K562 (cell line): ENCODE data around the gene HSD17B2. TPM values are rescaled to one million over a fixed set of nuclear protein-coding genes. Genes with fewer than 3 reads are reported as not detected.
"Not testable (repeated sequence)": the region's sequence is repeated elsewhere in the genome, so short reads cannot be mapped to it uniquely, and the experiment has no call there.

Source experiments
- ATAC-seq: fragments of 200-7000 bp; cut with Tn5 transposase; 3 replicates; pipeline ENCODE4 v1.9.1; 2020; ENCODE audit warnings: moderate library complexity
- BruUV-seq: library from RNA; stranded (reverse); fragments of 400-500 nt; replicated peaks from 2 replicates; lab custom pipeline; 2021; lab: Mats Ljungman, UMichigan
- CTCF ChIA-PET: fragments of 300-600 bp; formaldehyde crosslinking; extraction: SDS; loops from one replicate; lab custom pipeline; 2021; ENCODE audit warnings: low intra/inter-chr PET ratio; lab: Yijun Ruan, JAX
- POLR2A ChIA-PET: fragments of 300-600, 350-650 bp; sonication (Branson Sonifier 250); formaldehyde crosslinking; extraction: SDS; loops from one replicate; lab custom pipeline; 2021; ENCODE audit warnings: antibody characterized with exemption, inconsistent platforms; lab: Yijun Ruan, JAX
- DNase-seq, 4 experiments: peaks; one replicate each; pipeline versions ENCODE4 v3.0.0 to v3.0.0-alpha.2; 2011 to 2018; ENCODE audit warnings: low spot score in 3 of 4, mixed read lengths in 3 of 4; ENCODE audit errors: extremely low read depth in 1 of 4
- FAIRE-seq: peaks from 2 replicates; lab custom pipeline; 2011; peaks lifted over from hg19 to GRCh38; lab: Jason Lieb, UNC
- H2AFZ ChIP-seq: 2 replicates; pipeline ENCODE4 v1.6.0; 2011; ENCODE audit warnings: low read depth, low read length, control low read depth, inconsistent platforms
- H3K27ac ChIP-seq: fragments of 200-600 bp; 3 replicates; pipeline ENCODE4 v1.8.0; 2011; ENCODE audit warnings: low read depth, mild to moderate bottlenecking, control low read depth, inconsistent platforms, low read length, moderate library complexity, mixed read lengths; ENCODE audit errors: extremely low read depth
- H3K27me3 ChIP-seq, 2 experiments: fragments of 300-600 bp in 1 of 2; 2 replicates in 1 of 2; 3 replicates in 1 of 2; pipeline versions ENCODE4 v1.6.0 to v1.8.0; 2011; ENCODE audit warnings: inconsistent platforms in 2 of 2, low read length in 2 of 2, mild to moderate bottlenecking in 1 of 2, mixed read lengths in 1 of 2, moderate library complexity in 1 of 2; ENCODE audit not compliant: control insufficient read depth in 2 of 2, insufficient read depth in 2 of 2
- H3K36me3 ChIP-seq: fragments of 300-600 bp; 3 replicates; pipeline ENCODE4 v1.8.0; 2011; ENCODE audit warnings: mild to moderate bottlenecking, low read length, inconsistent platforms; ENCODE audit not compliant: control insufficient read depth, insufficient read depth
- H3K4me1 ChIP-seq, 2 experiments: fragments of 200-600 bp in 1 of 2; replicated peaks in 1 of 2; 2 replicates in 1 of 2; 3 replicates in 1 of 2; pipeline versions ENCODE4 v1.5.1 to v1.8.0; 2011; ENCODE audit warnings: inconsistent platforms in 2 of 2, low read length in 2 of 2, mild to moderate bottlenecking in 1 of 2, mixed read lengths in 1 of 2, moderate library complexity in 1 of 2; ENCODE audit not compliant: control insufficient read depth in 2 of 2, insufficient read depth in 2 of 2
- H3K4me2 ChIP-seq: 2 replicates; pipeline ENCODE4 v1.6.1; 2011; ENCODE audit warnings: low read length, control low read depth, inconsistent platforms, mixed read lengths; ENCODE audit not compliant: insufficient read depth
- H3K4me3 ChIP-seq: fragments of 200-600 bp; sonication (generic), shearing (Covaris generic); 2 replicates; pipeline ENCODE4 v1.5.1; 2016; ENCODE audit warnings: control low read depth, inconsistent platforms
- H3K79me2 ChIP-seq: fragments of 200-600 bp; 3 replicates; pipeline ENCODE4 v1.8.0; 2011; ENCODE audit warnings: low read length, inconsistent platforms; ENCODE audit not compliant: control insufficient read depth, insufficient read depth
- H3K9ac ChIP-seq, 2 experiments: 2 replicates each; pipeline versions ENCODE4 v1.6.0 to v1.6.1; 2011; ENCODE audit warnings: low read depth in 2 of 2, low read length in 2 of 2, control low read depth in 1 of 2, inconsistent platforms in 1 of 2, mild to moderate bottlenecking in 1 of 2, mixed read lengths in 1 of 2; ENCODE audit not compliant: insufficient read depth in 1 of 2
- H3K9me1 ChIP-seq: one replicate; pipeline ENCODE4 v1.6.0; 2011; ENCODE audit warnings: inconsistent platforms, mild to moderate bottlenecking, low read length, moderate library complexity; ENCODE audit not compliant: control insufficient read depth, insufficient read depth
- H3K9me3 ChIP-seq: replicated peaks from 2 replicates; pipeline ENCODE4 v1.5.1; 2011; ENCODE audit warnings: low read depth, low read length, inconsistent platforms; ENCODE audit not compliant: control insufficient read depth, insufficient read depth
- H4K20me1 ChIP-seq: replicated peaks from 2 replicates; pipeline ENCODE4 v1.6.1; 2011; ENCODE audit warnings: low read length, inconsistent platforms, mixed read lengths; ENCODE audit not compliant: control insufficient read depth, insufficient read depth
- ESRRA ChIP-seq: fragments of 450-650 bp; IDR thresholded peaks from 2 replicates; pipeline ENCODE4 v1.6.1; 2014; ENCODE audit warnings: low read depth, mild to moderate bottlenecking, moderate library complexity, borderline replicate concordance
- GATAD2A ChIP-seq: fragments of 450-650 bp; IDR thresholded peaks from 2 replicates; pipeline ENCODE4 v1.6.1; 2017
- GTF2A2 ChIP-seq: IDR thresholded peaks from 2 replicates; pipeline ENCODE4 v1.6.1; 2016; ENCODE audit warnings: mild to moderate bottlenecking, missing genetic modification characterization, missing compliant biosample characterization
- MEIS2 ChIP-seq: fragments of 450-650 bp; IDR thresholded peaks from 2 replicates; pipeline ENCODE4 v1.6.1; 2014; ENCODE audit warnings: mild to moderate bottlenecking; ENCODE audit not compliant: partially characterized antibody
- POLR2A ChIP-seq: fragments of 450-650 bp; conservative IDR thresholded peaks from 2 replicates; pipeline ENCODE4 v1.6.1; 2016
- POLR3A ChIP-seq: IDR thresholded peaks from 2 replicates; pipeline ENCODE4 v1.6.1; 2011; ENCODE audit warnings: borderline replicate concordance, mild to moderate bottlenecking, moderate library complexity; ENCODE audit not compliant: insufficient read length, insufficient read depth; ENCODE audit errors: extremely low read depth
- RB1 ChIP-seq: fragments of 450-650 bp; IDR thresholded peaks from 2 replicates; pipeline ENCODE4 v1.6.1; 2017; ENCODE audit warnings: low read depth, mild to moderate bottlenecking
- ZC3H11A ChIP-seq: IDR thresholded peaks from 2 replicates; pipeline ENCODE4 v1.6.1; 2012; ENCODE audit warnings: low read depth, low read length, improper control_type of control experiment
- WGBS: fragments of 100-300 bp; shearing (Covaris generic); methylation state at CpG from one replicate; pipeline ENCODE4 v1.1.6; 2016; ENCODE audit warnings: low coverage, mixed read lengths; ENCODE audit not compliant: insufficient coverage; ENCODE audit errors: missing lambda C conversion rate; 5-methylcytosine and 5-hydroxymethylcytosine counted together
- in situ Hi-C: fragments of 300-500 bp; cut with MboI; formaldehyde crosslinking; loops from 4 replicates; pipeline ENCODE4 v1.15.0; 2018; ENCODE audit warnings: inconsistent platforms, mixed read lengths
- intact Hi-C: fragments of 100-400 bp; cut with micrococcal nuclease; formaldehyde crosslinking; loops from 2 replicates; pipeline ENCODE4 v1.14.2; 2022
- polyA plus RNA-seq, 8 experiments: library from polyadenylated mRNA; depleted of rRNA in 4 of 8; stranded (reverse) in 5 of 8; unstranded in 3 of 8; fragments of >200 nt; fragmentation: Nextera tagmentation in 2 of 8; fragmentation: Illumina TruSeq in 1 of 8; extraction: Ambion mirVana in 2 of 8; extraction: Trizol in 1 of 8; gene quantifications; 2 replicates each; pipeline versions ENCODE4 v1.2.1 to v1.2.3, GENCODE V29; 2011 to 2014; ENCODE audit warnings: inconsistent platforms in 1 of 8, missing spikeins in 1 of 8
- total RNA-seq, 7 experiments: library from RNA; depleted of rRNA in 6 of 7; stranded (reverse); fragments of >200 nt in 6 of 7; fragmentation: Illumina TruSeq in 2 of 7; extraction: Trizol in 2 of 7; gene quantifications; 2 replicates each; pipeline versions ENCODE4 v1.2.1 to v1.2.3, GENCODE V29; 2011 to 2021; ENCODE audit warnings: low replicate concordance in 1 of 7
- TF ChIP-seq, protein P1 (sequence below): sonication (generic); formaldehyde crosslinking; IDR thresholded peaks from 2 replicates; pipeline ENCODE4 v1.8.1; 2023; ENCODE audit warnings: mild to moderate bottlenecking, missing genetic modification reagents, moderate library complexity
- TF ChIP-seq, protein P2 (sequence below), 2 experiments: IDR thresholded peaks in 1 of 2; conservative IDR thresholded peaks in 1 of 2; 2 replicates each; pipeline ENCODE4 v1.6.1; 2016; ENCODE audit warnings: low read depth in 2 of 2, mild to moderate bottlenecking in 1 of 2, missing compliant biosample characterization in 1 of 2, missing genetic modification characterization in 1 of 2, moderate library complexity in 1 of 2

Gene HSD17B2
- total and polyA plus RNA-seq, 9 of the 15 experiments (the other 6 are each of a cell fraction or from before 2014, with no cell fraction given): not detected

DNA sequence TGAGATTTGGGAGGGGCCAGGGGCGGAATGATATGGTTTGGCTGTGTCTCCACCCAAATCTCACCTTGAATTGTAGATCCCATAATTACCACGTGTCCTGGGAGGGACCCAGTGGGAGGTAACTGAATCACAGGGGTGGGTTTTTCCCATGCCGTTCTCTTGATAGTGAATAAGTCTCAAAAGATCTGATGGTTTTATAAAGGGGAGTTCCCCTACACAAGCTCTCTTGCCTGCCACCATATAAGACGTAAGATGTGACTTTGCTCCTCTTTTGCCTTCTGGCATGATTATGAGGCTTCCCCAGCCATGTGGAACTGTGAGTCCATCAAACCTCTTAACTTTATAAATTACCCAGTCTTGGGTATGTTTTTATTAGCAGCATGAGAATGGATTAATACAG lies 25.3 kb upstream of the HSD17B2 start:
- BruUV-seq, H3K9me3 ChIP-seq, ATAC-seq, H3K9me1 ChIP-seq, H4K20me1 ChIP-seq, POLR2A ChIA-PET, H3K4me2 ChIP-seq, H3K4me3 ChIP-seq, H2AFZ ChIP-seq, in situ Hi-C loops, H3K36me3 ChIP-seq, H3K9ac ChIP-seq, intact Hi-C loops, DNase-seq, H3K79me2 ChIP-seq, CTCF ChIA-PET, H3K4me1 ChIP-seq, H3K27ac ChIP-seq, H3K27me3 ChIP-seq, FAIRE-seq: not testable (repeated sequence)
- 2% methylated on average over 4 of the region's 4 CpGs for WGBS

DNA sequence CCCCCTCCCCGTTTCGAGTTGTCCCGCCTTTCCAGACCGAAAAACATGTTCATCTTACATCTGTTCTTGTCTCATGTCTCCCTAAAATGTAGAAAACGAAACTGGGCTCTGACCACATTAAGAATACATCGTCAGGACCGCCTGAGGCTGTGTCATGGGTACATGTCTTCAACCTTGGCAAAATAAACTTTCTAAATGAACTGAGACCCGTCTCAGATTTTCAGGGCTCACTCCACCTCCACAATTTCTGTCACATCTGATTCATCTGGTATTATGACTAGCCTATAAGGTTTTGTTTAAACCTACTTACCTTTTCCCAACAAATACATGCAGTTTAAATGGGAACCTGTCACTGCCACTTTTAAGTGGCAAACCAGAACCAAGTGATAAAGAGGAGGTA lies 24.4 kb upstream of the HSD17B2 start:
- no TSS peak for BruUV-seq
- ATAC-seq (no peak), DNase-seq (no peak), FAIRE-seq (no peak)
- H3K36me3 ChIP-seq: no peaks in the 10 kb centered on the region
- peak overlapping the region; percentile 26; the same call in 1 of the 2 replicates for H3K4me3 ChIP-seq
- no peak overlapping the region for H3K27ac ChIP-seq
- WGBS: under 1% methylated on average over 8 of the region's 8 CpGs
- H3K4me2 ChIP-seq: peak overlapping the region; percentile 43
- ChIA-PET CTCF (no interaction called here), POLR2A (interaction anchor here (0.9 kb wide), 1 partner anchor 13 kb away, joined by 4 read pairs; no protein-coding TSS in a partner anchor)
- 0 out of 2 replicates have a peak overlapping the region, but pooled peaks have one; percentile 15 for H2AFZ ChIP-seq
- no peaks in the 10 kb centered on the region for H3K9me1 ChIP-seq
- no peaks in the 10 kb centered on the region for H4K20me1 ChIP-seq
- H3K4me1 ChIP-seq: peaks cover 0 to 4% of the 10 kb centered on the region in 2 experiments; a peak in 1 of 5 replicates
- no peak overlapping the region for H3K9ac ChIP-seq
- in situ Hi-C loops: no loop called here
- no peaks in the 10 kb centered on the region for H3K79me2 ChIP-seq
- 0 out of 2 replicates have a peak, but pooled peaks cover 2% of the 10 kb centered on the region for H3K9me3 ChIP-seq
- intact Hi-C loops: no loop called here
- 0 out of 5 replicates have a peak, but pooled peaks cover 0 to 4% of the 10 kb centered on the region in 2 experiments for H3K27me3 ChIP-seq
- no peak for TF ChIP-seq GTF2A2 (tag)
- TF ChIP-seq RB1: no peak
- TF ChIP-seq POLR2A: no peak
- no peak for TF ChIP-seq POLR3A
- TF ChIP-seq ZC3H11A: no peak
- TF ChIP-seq, protein P1, sequence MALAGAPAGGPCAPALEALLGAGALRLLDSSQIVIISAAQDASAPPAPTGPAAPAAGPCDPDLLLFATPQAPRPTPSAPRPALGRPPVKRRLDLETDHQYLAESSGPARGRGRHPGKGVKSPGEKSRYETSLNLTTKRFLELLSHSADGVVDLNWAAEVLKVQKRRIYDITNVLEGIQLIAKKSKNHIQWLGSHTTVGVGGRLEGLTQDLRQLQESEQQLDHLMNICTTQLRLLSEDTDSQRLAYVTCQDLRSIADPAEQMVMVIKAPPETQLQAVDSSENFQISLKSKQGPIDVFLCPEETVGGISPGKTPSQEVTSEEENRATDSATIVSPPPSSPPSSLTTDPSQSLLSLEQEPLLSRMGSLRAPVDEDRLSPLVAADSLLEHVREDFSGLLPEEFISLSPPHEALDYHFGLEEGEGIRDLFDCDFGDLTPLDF (CRISPR knock-in tag): no peak
- no peak for TF ChIP-seq ESRRA
- no peak for TF ChIP-seq MEIS2
- no peak for TF ChIP-seq GATAD2A
- TF ChIP-seq, protein P2, sequence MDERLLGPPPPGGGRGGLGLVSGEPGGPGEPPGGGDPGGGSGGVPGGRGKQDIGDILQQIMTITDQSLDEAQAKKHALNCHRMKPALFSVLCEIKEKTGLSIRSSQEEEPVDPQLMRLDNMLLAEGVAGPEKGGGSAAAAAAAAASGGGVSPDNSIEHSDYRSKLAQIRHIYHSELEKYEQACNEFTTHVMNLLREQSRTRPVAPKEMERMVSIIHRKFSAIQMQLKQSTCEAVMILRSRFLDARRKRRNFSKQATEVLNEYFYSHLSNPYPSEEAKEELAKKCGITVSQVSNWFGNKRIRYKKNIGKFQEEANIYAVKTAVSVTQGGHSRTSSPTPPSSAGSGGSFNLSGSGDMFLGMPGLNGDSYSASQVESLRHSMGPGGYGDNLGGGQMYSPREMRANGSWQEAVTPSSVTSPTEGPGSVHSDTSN (CRISPR knock-in tag; IDR thresholded peaks at IDR 0.05; ENCODE audit: low read depth): no peak
- TF ChIP-seq, protein P2 (tag; conservative IDR thresholded peaks at IDR 0.05; ENCODE audit: low read depth): no peak
